Type B pancreatic cell (in vitro differentiated cells): ENCODE measurements around the gene KRTAP10-5. TPM values are rescaled to one million over a fixed set of nuclear protein-coding genes. Genes with fewer than 3 reads are reported as not detected.

Experiments used
- DNase-seq: peaks from one replicate; pipeline ENCODE4 v3.0.0; 2021; ENCODE audit warnings: mixed read lengths; ENCODE audit not compliant: unreplicated experiment; ENCODE audit errors: extremely low spot score
- H3K27ac Mint-ChIP-seq: 2 replicates; pipeline ENCODE4 v1.8.0; 2021; ENCODE audit warnings: mild to moderate bottlenecking, mixed read lengths
- H3K27me3 Mint-ChIP-seq: 2 replicates; pipeline ENCODE4 v1.8.0; 2021; ENCODE audit warnings: mixed read lengths
- H3K36me3 Mint-ChIP-seq: 2 replicates; pipeline ENCODE4 v1.8.0; 2021; ENCODE audit warnings: mixed read lengths
- H3K4me1 Mint-ChIP-seq: one replicate; pipeline ENCODE4 v1.8.0; 2021; ENCODE audit warnings: mixed read lengths; ENCODE audit not compliant: unreplicated experiment
- H3K4me3 Mint-ChIP-seq: 2 replicates; pipeline ENCODE4 v1.8.0; 2021; ENCODE audit warnings: mild to moderate bottlenecking, mixed read lengths
- H3K9me3 Mint-ChIP-seq: 2 replicates; pipeline ENCODE4 v1.8.0; 2021; ENCODE audit warnings: mixed read lengths
- total RNA-seq: library from RNA; stranded (reverse); gene quantifications from 2 replicates; pipeline ENCODE4 v1.2.1, GENCODE V29; 2021; ENCODE audit warnings: low replicate concordance
- TF ChIP-seq, protein P1 (sequence below): fragments of 200-600 bp; sonication (generic); conservative IDR thresholded peaks from 2 replicates; pipeline ENCODE4 v1.5.0; 2021; ENCODE audit warnings: antibody characterized with exemption, mild to moderate bottlenecking

The KRTAP10-5 gene
- total RNA-seq, 1 donor from 2014 or later, result not detected

DNA sequence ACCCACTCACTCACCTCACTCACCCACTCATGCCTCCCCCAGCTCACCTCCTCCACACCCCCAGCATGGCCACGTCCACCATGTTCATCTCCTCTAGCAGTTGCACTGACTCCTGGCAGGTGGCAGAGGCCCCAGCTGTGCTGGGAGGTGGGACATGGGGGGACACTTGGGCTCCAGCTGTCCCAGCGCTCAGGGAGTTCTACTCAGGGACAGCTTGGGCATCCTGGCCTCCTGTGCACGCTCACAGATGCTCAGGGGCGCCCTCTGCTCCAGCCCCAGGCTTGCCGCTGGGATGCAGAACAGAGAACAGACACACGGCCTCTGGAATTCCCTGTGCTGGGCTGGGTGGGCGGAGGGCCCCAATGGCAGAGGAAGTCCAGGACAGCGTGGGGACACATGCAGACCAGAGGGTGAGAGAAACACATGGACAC is 36.7 kb upstream of the KRTAP10-5 start:
- peaks cover 6% of the 10 kb centered on the region for H3K27me3 Mint-ChIP-seq

DNA sequence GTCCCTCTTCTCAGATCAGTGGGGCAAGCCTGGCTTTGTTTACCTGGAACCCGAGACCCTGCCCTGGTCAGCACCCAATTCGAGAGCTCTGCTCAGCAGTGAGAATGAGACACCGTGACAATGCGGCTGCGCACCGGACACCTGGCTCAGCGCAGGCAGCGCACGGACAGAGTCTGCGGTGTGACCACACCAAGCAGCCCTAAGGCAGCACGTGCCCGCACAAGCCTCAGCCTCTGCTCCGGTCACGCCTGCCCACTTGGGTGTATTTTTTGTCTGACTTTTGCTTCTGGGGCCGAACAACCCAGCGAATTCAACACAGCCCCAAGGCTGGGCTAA is 36.2 kb upstream of the KRTAP10-5 start:
- Mint-ChIP-seq H3K4me1 (no peaks in the 10 kb centered on the region), H3K36me3 (no peaks in the 10 kb centered on the region), H3K27ac (no peak overlapping the region), H3K9me3 (no peaks in the 10 kb centered on the region), H3K27me3 (peaks cover 6% of the 10 kb centered on the region), H3K4me3 (no peak overlapping the region)
- no peak for DNase-seq
- TF ChIP-seq, protein P1, sequence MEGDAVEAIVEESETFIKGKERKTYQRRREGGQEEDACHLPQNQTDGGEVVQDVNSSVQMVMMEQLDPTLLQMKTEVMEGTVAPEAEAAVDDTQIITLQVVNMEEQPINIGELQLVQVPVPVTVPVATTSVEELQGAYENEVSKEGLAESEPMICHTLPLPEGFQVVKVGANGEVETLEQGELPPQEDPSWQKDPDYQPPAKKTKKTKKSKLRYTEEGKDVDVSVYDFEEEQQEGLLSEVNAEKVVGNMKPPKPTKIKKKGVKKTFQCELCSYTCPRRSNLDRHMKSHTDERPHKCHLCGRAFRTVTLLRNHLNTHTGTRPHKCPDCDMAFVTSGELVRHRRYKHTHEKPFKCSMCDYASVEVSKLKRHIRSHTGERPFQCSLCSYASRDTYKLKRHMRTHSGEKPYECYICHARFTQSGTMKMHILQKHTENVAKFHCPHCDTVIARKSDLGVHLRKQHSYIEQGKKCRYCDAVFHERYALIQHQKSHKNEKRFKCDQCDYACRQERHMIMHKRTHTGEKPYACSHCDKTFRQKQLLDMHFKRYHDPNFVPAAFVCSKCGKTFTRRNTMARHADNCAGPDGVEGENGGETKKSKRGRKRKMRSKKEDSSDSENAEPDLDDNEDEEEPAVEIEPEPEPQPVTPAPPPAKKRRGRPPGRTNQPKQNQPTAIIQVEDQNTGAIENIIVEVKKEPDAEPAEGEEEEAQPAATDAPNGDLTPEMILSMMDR, result no peak

More for the DNA sequence above, 36.7 kb upstream of the KRTAP10-5 start:
- no peak overlapping the region for H3K27ac Mint-ChIP-seq
- TF ChIP-seq, protein P1, result no peak
- no peaks in the 10 kb centered on the region for H3K4me1 Mint-ChIP-seq
- no peaks in the 10 kb centered on the region for H3K9me3 Mint-ChIP-seq
- no peaks in the 10 kb centered on the region for H3K36me3 Mint-ChIP-seq
- no peak for DNase-seq
- H3K4me3 Mint-ChIP-seq, result no peak overlapping the region

DNA sequence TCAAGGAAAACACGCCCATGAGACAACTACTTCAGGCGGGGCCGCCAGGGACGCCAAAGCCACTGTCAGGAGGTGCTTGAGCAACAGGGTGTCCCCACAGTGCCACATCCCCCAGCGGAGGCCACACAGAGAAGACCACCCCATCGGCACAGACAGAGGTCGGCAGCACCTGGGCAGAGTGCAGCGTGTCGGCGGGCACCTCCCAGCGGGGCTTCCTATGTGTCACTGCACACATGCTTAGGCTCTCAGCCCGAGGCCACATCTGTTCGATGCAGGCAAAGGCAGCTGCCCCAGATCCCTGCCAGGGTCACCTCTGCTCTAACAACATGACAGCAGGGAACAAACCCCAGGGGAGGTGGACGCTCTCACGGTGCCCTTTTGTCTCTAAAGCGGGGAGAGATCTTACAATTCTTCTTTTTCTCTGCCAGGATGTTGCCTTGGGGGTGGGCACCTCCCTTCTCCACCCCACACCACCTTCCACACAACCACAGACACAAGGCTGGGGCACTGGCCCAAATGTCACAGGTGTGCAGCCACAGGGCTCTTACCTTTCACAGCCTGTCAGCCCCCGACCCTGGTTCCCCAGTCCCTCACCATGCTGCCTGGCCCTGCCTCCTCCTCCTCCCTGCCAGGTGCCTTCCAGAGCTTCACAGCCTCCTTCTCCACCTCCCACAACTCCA is 35.6 kb upstream of the KRTAP10-5 start:
- Mint-ChIP-seq H3K27me3 (peaks cover 6% of the 10 kb centered on the region), H3K4me1 (no peaks in the 10 kb centered on the region), H3K27ac (no peak overlapping the region), H3K4me3 (no peak overlapping the region), H3K9me3 (no peaks in the 10 kb centered on the region), H3K36me3 (no peaks in the 10 kb centered on the region)
- TF ChIP-seq, protein P1, result no peak
- no peak for DNase-seq

DNA sequence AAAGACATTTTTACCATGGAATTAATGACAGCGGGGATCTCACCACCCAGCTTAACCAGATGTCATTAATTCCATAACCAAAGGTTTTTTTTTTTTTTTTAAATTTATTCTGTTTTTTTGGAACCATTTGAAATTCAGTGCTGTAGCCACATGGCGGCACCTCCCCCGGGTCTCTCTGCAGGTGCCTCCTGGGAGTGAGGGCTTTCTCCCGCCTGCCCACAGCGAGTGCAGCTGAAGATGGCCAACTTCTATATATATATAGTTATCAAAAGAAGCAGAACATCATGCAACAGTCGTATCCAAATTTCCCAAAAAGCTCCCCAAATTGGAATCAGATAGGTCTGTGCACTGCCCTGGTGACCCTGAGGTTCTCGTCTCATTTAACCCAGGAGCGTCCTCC is 35.1 kb upstream of the KRTAP10-5 start:
- TF ChIP-seq, protein P1, result no peak
- Mint-ChIP-seq H3K4me3 (no peak overlapping the region), H3K9me3 (no peaks in the 10 kb centered on the region), H3K4me1 (no peaks in the 10 kb centered on the region), H3K36me3 (no peaks in the 10 kb centered on the region), H3K27ac (no peak overlapping the region), H3K27me3 (peaks cover 6% of the 10 kb centered on the region)
- DNase-seq, result no peak

DNA sequence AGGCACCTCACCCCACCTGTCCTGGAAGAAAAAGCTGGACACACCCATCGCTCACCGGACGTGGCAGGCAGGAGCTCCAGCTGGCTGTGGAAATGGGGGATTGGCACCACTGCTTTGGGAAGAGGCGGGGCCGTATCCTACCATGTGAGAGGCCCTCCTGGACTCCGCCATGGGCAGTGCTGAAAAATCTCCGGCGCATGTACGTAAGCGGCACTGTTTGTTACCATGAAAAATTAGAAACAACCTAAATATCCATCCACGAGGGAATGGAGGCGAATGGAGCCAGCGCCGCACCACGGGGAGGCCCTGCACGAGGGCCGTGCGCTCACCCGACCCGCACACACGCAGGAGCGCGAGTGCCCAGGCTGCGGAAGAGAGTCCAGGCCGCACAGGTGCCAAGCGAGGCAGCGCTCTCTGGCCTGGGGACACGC is 34.6 kb upstream of the KRTAP10-5 start:
- no peak for DNase-seq
- H3K27ac Mint-ChIP-seq, result no peak overlapping the region
- H3K36me3 Mint-ChIP-seq, result no peaks in the 10 kb centered on the region
- H3K27me3 Mint-ChIP-seq, result peaks cover 6% of the 10 kb centered on the region
- no peaks in the 10 kb centered on the region for H3K9me3 Mint-ChIP-seq
- H3K4me1 Mint-ChIP-seq, result no peaks in the 10 kb centered on the region
- TF ChIP-seq, protein P1, result no peak
- H3K4me3 Mint-ChIP-seq, result no peak overlapping the region
